ENCODE data around the gene TMEM72.

DNA sequence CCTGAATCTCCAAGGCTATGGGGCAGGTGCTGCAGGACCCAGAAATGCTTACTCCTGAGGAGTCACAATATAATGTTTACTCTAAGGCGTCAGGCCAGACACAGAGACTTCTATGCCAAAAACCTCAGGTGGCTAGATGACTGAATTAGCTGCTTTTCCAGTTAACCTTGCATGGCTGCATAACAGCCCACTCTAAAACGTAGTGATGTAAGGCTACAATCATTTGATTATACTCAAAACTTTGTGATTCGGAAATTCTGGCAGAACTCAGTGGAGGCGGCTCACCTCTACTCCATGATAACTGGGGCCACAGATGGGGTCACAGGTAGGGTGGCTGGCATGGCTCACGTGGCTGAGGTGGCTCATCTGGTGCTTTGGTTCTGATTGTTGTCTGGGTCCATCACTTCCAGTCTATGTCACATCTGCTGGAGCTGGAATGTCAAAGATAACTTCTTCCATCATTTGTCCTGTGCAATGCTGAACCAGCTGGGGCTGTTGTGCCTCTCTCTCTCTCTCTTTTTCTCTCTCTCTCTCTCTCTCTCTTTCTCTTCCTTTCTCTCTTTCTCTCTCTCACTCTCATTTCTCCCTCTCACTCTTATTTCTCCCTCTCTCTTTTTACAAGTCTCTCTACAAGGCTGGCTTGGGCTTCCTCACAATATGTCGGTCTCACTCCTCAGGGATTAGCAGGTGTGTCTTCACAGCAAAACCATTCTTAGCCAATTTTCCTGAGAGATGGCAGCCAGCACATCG, 11.8 kb downstream of the TMEM72 start:
- TF ChIP-seq EP300 (conservative IDR thresholded peaks at IDR 0.05; ENCODE audit: poor library complexity, severe bottlenecking) (no peak), POLR2AphosphoS5 (IDR thresholded peaks at IDR 0.05) (no peak), REST (IDR thresholded peaks at IDR 0.05; ENCODE audit: borderline replicate concordance) (no peak), SMC3 (conservative IDR thresholded peaks at IDR 0.05; ENCODE audit: poor library complexity) (no peak), MXI1 (conservative IDR thresholded peaks at IDR 0.05; ENCODE audit: poor library complexity, severe bottlenecking) (no peak)
- TF ChIP-seq, protein P1, sequence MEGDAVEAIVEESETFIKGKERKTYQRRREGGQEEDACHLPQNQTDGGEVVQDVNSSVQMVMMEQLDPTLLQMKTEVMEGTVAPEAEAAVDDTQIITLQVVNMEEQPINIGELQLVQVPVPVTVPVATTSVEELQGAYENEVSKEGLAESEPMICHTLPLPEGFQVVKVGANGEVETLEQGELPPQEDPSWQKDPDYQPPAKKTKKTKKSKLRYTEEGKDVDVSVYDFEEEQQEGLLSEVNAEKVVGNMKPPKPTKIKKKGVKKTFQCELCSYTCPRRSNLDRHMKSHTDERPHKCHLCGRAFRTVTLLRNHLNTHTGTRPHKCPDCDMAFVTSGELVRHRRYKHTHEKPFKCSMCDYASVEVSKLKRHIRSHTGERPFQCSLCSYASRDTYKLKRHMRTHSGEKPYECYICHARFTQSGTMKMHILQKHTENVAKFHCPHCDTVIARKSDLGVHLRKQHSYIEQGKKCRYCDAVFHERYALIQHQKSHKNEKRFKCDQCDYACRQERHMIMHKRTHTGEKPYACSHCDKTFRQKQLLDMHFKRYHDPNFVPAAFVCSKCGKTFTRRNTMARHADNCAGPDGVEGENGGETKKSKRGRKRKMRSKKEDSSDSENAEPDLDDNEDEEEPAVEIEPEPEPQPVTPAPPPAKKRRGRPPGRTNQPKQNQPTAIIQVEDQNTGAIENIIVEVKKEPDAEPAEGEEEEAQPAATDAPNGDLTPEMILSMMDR (IDR thresholded peaks at IDR 0.05; ENCODE audit: poor library complexity, severe bottlenecking): no peak

Data from neural cell (in vitro differentiated cells).